H9 (cell line): Measurements from ENCODE around the gene PRSS56. TPM values are rescaled to one million over a fixed set of nuclear protein-coding genes. Genes with fewer than 3 reads are reported as not detected.

Source experiments
- DNase-seq: peaks from one replicate; pipeline ENCODE4 v3.0.0-alpha.2; 2017
- H2AFZ ChIP-seq: one replicate; pipeline ENCODE4 v1.6.1; 2013; ENCODE audit warnings: mild to moderate bottlenecking, low read length, control low read depth, moderate library complexity
- H2AK5ac ChIP-seq: 2 replicates; pipeline ENCODE4 v1.6.1; 2013; ENCODE audit warnings: low read length, control low read depth, mixed read lengths; ENCODE audit not compliant: insufficient read length
- H2BK120ac ChIP-seq: one replicate; pipeline ENCODE4 v1.6.1; 2013; ENCODE audit warnings: low read depth, mild to moderate bottlenecking, low read length, control low read depth, inconsistent platforms; ENCODE audit not compliant: poor library complexity, severe bottlenecking
- H2BK12ac ChIP-seq: 2 replicates; pipeline ENCODE4 v1.6.1; 2013; ENCODE audit warnings: low read length, control low read depth, mixed read lengths, low read depth; ENCODE audit not compliant: insufficient read length
- H2BK15ac ChIP-seq: 2 replicates; pipeline ENCODE4 v1.6.1; 2013; ENCODE audit warnings: low read depth, low read length, control low read depth
- H2BK20ac ChIP-seq: one replicate; pipeline ENCODE4 v1.6.1; 2013; ENCODE audit warnings: low read depth, mild to moderate bottlenecking, low read length, control low read depth, inconsistent platforms; ENCODE audit not compliant: poor library complexity, severe bottlenecking
- H2BK5ac ChIP-seq: 2 replicates; pipeline ENCODE4 v1.6.1; 2013; ENCODE audit warnings: low read length, control low read depth, mixed read lengths; ENCODE audit not compliant: insufficient read length
- H3K14ac ChIP-seq: 2 replicates; pipeline ENCODE4 v1.6.1; 2013; ENCODE audit warnings: low read length, control low read depth; ENCODE audit not compliant: insufficient read depth
- H3K18ac ChIP-seq: 2 replicates; pipeline ENCODE4 v1.6.1; 2013; ENCODE audit warnings: low read depth, mild to moderate bottlenecking, mixed read lengths, low read length, control low read depth; ENCODE audit not compliant: insufficient read length
- H3K23ac ChIP-seq: 2 replicates; pipeline ENCODE4 v1.6.1; 2013; ENCODE audit warnings: low read length, control low read depth, mixed read lengths, low read depth; ENCODE audit not compliant: insufficient read length
- H3K23me2 ChIP-seq: 2 replicates; pipeline ENCODE4 v1.6.1; 2013; ENCODE audit warnings: low read depth, mild to moderate bottlenecking, mixed read lengths, low read length, control low read depth; ENCODE audit not compliant: insufficient read length, poor library complexity, severe bottlenecking
- H3K27ac ChIP-seq: 2 replicates; pipeline ENCODE4 v1.5.1; 2013; ENCODE audit warnings: low read length, control low read depth, mixed read lengths, low read depth; ENCODE audit not compliant: insufficient read length
- H3K27me3 ChIP-seq: 2 replicates; pipeline ENCODE4 v1.6.1; 2013; ENCODE audit warnings: low read length, control low read depth, inconsistent platforms; ENCODE audit not compliant: insufficient read depth
- H3K4ac ChIP-seq: 2 replicates; pipeline ENCODE4 v1.6.1; 2013; ENCODE audit warnings: low read depth, mild to moderate bottlenecking, control low read depth, inconsistent platforms, low read length, moderate library complexity
- H3K4me1 ChIP-seq: 2 replicates; pipeline ENCODE4 v1.6.1; 2013; ENCODE audit warnings: low read length, control low read depth, inconsistent platforms; ENCODE audit not compliant: insufficient read depth
- H3K4me2 ChIP-seq: 2 replicates; pipeline ENCODE4 v1.6.1; 2013; ENCODE audit warnings: low read length, control low read depth, mixed read lengths; ENCODE audit not compliant: insufficient read length, insufficient read depth
- H3K56ac ChIP-seq: 2 replicates; pipeline ENCODE4 v1.6.1; 2013; ENCODE audit warnings: low read depth, mild to moderate bottlenecking, mixed read lengths, low read length, control low read depth; ENCODE audit not compliant: insufficient read length
- H3K79me1 ChIP-seq: 2 replicates; pipeline ENCODE4 v1.6.1; 2013; ENCODE audit warnings: low read depth, mild to moderate bottlenecking, moderate library complexity, low read length, control low read depth, inconsistent platforms; ENCODE audit not compliant: insufficient read depth, poor library complexity, severe bottlenecking
- H3K79me2 ChIP-seq: 2 replicates; pipeline ENCODE4 v1.6.1; 2013; ENCODE audit warnings: low read length, control low read depth, inconsistent platforms; ENCODE audit not compliant: insufficient read depth
- H3K9ac ChIP-seq: 2 replicates; pipeline ENCODE4 v1.6.1; 2013; ENCODE audit warnings: low read length, control low read depth, mixed read lengths; ENCODE audit not compliant: insufficient read length; ENCODE audit errors: extremely low read depth
- H3K9me3 ChIP-seq: one replicate; pipeline ENCODE4 v1.6.1; 2013; ENCODE audit warnings: low read depth, low read length, inconsistent platforms; ENCODE audit not compliant: control insufficient read depth
- H3T11ph ChIP-seq: one replicate; pipeline ENCODE4 v1.6.1; 2013; ENCODE audit warnings: mild to moderate bottlenecking, low read length, control low read depth, inconsistent platforms
- H4K20me1 ChIP-seq: one replicate; pipeline ENCODE4 v1.6.1; 2013; ENCODE audit not compliant: control insufficient read depth, insufficient read length, insufficient read depth
- H4K5ac ChIP-seq: 2 replicates; pipeline ENCODE4 v1.6.1; 2013; ENCODE audit warnings: low read depth, mild to moderate bottlenecking, mixed read lengths, low read length, control low read depth; ENCODE audit not compliant: insufficient read length
- H4K8ac ChIP-seq: replicated peaks from 2 replicates; pipeline ENCODE4 v1.6.1; 2013; ENCODE audit warnings: low read length, control low read depth, mixed read lengths, low read depth; ENCODE audit not compliant: insufficient read length
- H4K91ac ChIP-seq: 2 replicates; pipeline ENCODE4 v1.6.1; 2013; ENCODE audit warnings: low read depth, mild to moderate bottlenecking, moderate library complexity, mixed read lengths, low read length, control low read depth; ENCODE audit not compliant: insufficient read length
- H3K27ac Mint-ChIP-seq, 3 experiments: 2 replicates in 2 of 3; 3 replicates in 1 of 3; pipeline ENCODE4 v1.8.0; 2020 to 2021; ENCODE audit warnings: mixed read lengths in 3 of 3, mild to moderate bottlenecking in 1 of 3, moderate library complexity in 1 of 3
- H3K27me3 Mint-ChIP-seq: 2 replicates; pipeline ENCODE4 v1.8.0; 2021; ENCODE audit warnings: low read depth, mild to moderate bottlenecking, moderate library complexity, mixed read lengths
- H3K36me3 Mint-ChIP-seq, 3 experiments: 2 replicates in 2 of 3; 3 replicates in 1 of 3; pipeline ENCODE4 v1.8.0; 2020 to 2021; ENCODE audit warnings: low read depth in 3 of 3, mixed read lengths in 3 of 3; ENCODE audit not compliant: insufficient read depth in 1 of 3
- H3K4me1 Mint-ChIP-seq, 2 experiments: 2 replicates each; pipeline ENCODE4 v1.8.0; 2020; ENCODE audit warnings: mixed read lengths in 2 of 2
- H3K4me3 Mint-ChIP-seq, 2 experiments: 2 replicates in 1 of 2; 3 replicates in 1 of 2; pipeline ENCODE4 v1.8.0; 2020 to 2021; ENCODE audit warnings: mild to moderate bottlenecking in 2 of 2, mixed read lengths in 2 of 2, moderate library complexity in 1 of 2
- H3K9me3 Mint-ChIP-seq, 2 experiments: 2 replicates in 1 of 2; 3 replicates in 1 of 2; pipeline ENCODE4 v1.8.0; 2020; ENCODE audit warnings: mild to moderate bottlenecking in 2 of 2, mixed read lengths in 2 of 2, moderate library complexity in 1 of 2
- CTCF ChIP-seq: fragments of 200-600 bp; sonication (generic); conservative IDR thresholded peaks from 3 replicates; pipeline ENCODE4 v1.8.0; 2021; ENCODE audit warnings: antibody characterized with exemption, mild to moderate bottlenecking
- WGBS: extraction: QIAGEN DNeasy Blood & Tissue Kit; methylation state at CpG from one replicate; pipeline ENCODE4 v1.1.7; 2013; ENCODE audit warnings: missing lambda C conversion rate, low lambda C conversion rate, mixed read lengths; ENCODE audit not compliant: insufficient read length; ENCODE audit errors: extremely low coverage; 5-methylcytosine and 5-hydroxymethylcytosine counted together
- total RNA-seq: library from RNA; stranded (reverse); gene quantifications from 2 replicates; pipeline ENCODE4 v1.2.1, GENCODE V29; 2021

Gene PRSS56
- total RNA-seq, 1 experiment from 2014 or later: not detected

GRCh38 chr2:232476045-232476444, 44.1 kb upstream of the PRSS56 start:
- Histone ChIP-seq H2BK20ac (no peak overlapping the region), H3K4me1 (no peaks in the 10 kb centered on the region), H4K91ac (no peak overlapping the region), H3K27me3 (no peaks in the 10 kb centered on the region), H3K14ac (no peak overlapping the region), H3K4me2 (no peak overlapping the region), H3K18ac (no peak overlapping the region), H3K23ac (no peak overlapping the region), H3K79me2 (no peaks in the 10 kb centered on the region), H3K79me1 (no peaks in the 10 kb centered on the region), H4K20me1 (no peaks in the 10 kb centered on the region), H3K9ac (no peak overlapping the region), H2BK12ac (no peak overlapping the region), H3K4ac (no peak overlapping the region), H2AFZ (no peak overlapping the region), H2AK5ac (no peak overlapping the region), H4K8ac (no peak overlapping the region), H3K23me2 (no peaks in the 10 kb centered on the region), H2BK120ac (no peak overlapping the region), H3K9me3 (no peaks in the 10 kb centered on the region), H4K5ac (no peak overlapping the region), H3T11ph (no peak overlapping the region), H2BK5ac (no peak overlapping the region), H2BK15ac (no peak overlapping the region), H3K56ac (no peak overlapping the region), H3K27ac (no peak overlapping the region)
- Mint-ChIP-seq H3K36me3 (no peaks in the 10 kb centered on the region), H3K9me3 (no peaks in the 10 kb centered on the region; a peak in 1 of 5 replicates), H3K4me3 (no peak overlapping the region), H3K4me1 (peaks cover 4 to 5% of the 10 kb centered on the region in 2 experiments; a peak in 2 of 4 replicates), H3K27me3 (peaks cover 53% of the 10 kb centered on the region), H3K27ac (no peak overlapping the region; a peak in 1 of 7 replicates)
- no peak for DNase-seq
- no peak for TF ChIP-seq CTCF
- WGBS: no CpG with 5 or more reads among the region's 2 CpGs
